ENCODE measurements around the gene EFNB1. TPM values are rescaled to one million over a fixed set of nuclear protein-coding genes. Genes with fewer than 3 reads are reported as not detected.

EFNB1 gene
- total and polyA plus RNA-seq, 9 of the 15 experiments (the other 6 are each of a cell fraction or from before 2014, with no cell fraction given): 0.01 to 2.1 (median 0.99) TPM; not detected in 1

- H3K27me3 ChIP-seq (ENCODE audit: control insufficient read depth in 2 of 2, insufficient read depth in 2 of 2, low read length in 2 of 2): peaks cover 0 to 7% of the 10 kb centered on the region in 2 experiments; a peak in 1 of 5 replicates
- intact Hi-C loops (cut with micrococcal nuclease): no loop called here
- FAIRE-seq: no peak
These were observed 5.1 kb downstream of the EFNB1 start for GRCh38 chrX:68833855-68834331.

More at GRCh38 chrX:68833855-68834331, 5.1 kb downstream of the EFNB1 start:
- no peaks in the 10 kb centered on the region for H3K79me2 ChIP-seq (ENCODE audit: control insufficient read depth, insufficient read depth, low read length)
- DNase-seq (ENCODE audit: extremely low read depth in 1 of 4, low spot score in 3 of 4) (no peak), ATAC-seq (no peak)
- H3K4me2 ChIP-seq (ENCODE audit: insufficient read depth, low read length): no peak overlapping the region
- 10% methylated on average over 2 of the region's 4 CpGs for WGBS (ENCODE audit: insufficient coverage, low coverage, missing lambda C conversion rate)
- no peak overlapping the region for H3K27ac ChIP-seq (ENCODE audit: extremely low read depth, low read depth, low read length)
- no peak overlapping the region for H3K4me3 ChIP-seq
- H3K9me1 ChIP-seq (ENCODE audit: control insufficient read depth, insufficient read depth, low read length): no peaks in the 10 kb centered on the region
- no peak for TF ChIP-seq EGR1 (conservative IDR thresholded peaks at IDR 0.05)
- TF ChIP-seq NR1H2 (CRISPR knock-in tag; IDR thresholded peaks at IDR 0.05): no peak
- no peak for TF ChIP-seq NONO (IDR thresholded peaks at IDR 0.05; ENCODE audit: low read depth in 2 of 2, low read length in 1 of 2)
- TF ChIP-seq ZNF707 (CRISPR knock-in tag; conservative IDR thresholded peaks at IDR 0.05): no peak
- no peak for TF ChIP-seq SOX6 (IDR thresholded peaks at IDR 0.05)
- TF ChIP-seq ZNF398 (CRISPR knock-in tag; IDR thresholded peaks at IDR 0.05): no peak
- H3K9me3 ChIP-seq (replicated peaks; ENCODE audit: control insufficient read depth, insufficient read depth, low read depth, low read length): no peaks in the 10 kb centered on the region
- POLR2A ChIA-PET: no interaction called here
- peaks cover 0 to 17% of the 10 kb centered on the region in 2 experiments; a peak in 2 of 5 replicates for H3K4me1 ChIP-seq (replicated peaks in 1 of 2; ENCODE audit: control insufficient read depth in 2 of 2, insufficient read depth in 2 of 2, low read length in 2 of 2)
- no peaks in the 10 kb centered on the region for H3K36me3 ChIP-seq (ENCODE audit: control insufficient read depth, insufficient read depth, low read length)
- H2AFZ ChIP-seq (ENCODE audit: low read depth, low read length): no peak overlapping the region
- no TSS peak for BruUV-seq (replicated peaks)
- CTCF ChIA-PET (ENCODE audit: low intra/inter-chr PET ratio): no interaction called here
- H4K20me1 ChIP-seq (replicated peaks; ENCODE audit: control insufficient read depth, insufficient read depth, low read length): no peaks in the 10 kb centered on the region
- in situ Hi-C loops (cut with MboI): no loop called here
- no peak overlapping the region for H3K9ac ChIP-seq (ENCODE audit: insufficient read depth in 1 of 2, low read depth in 2 of 2, low read length in 2 of 2)

Measured in K562 (cell line).